Stimulated activated CD8-positive, alpha-beta memory T cell treated with anti-CD3 and anti-CD28 coated beads, Interleukin-4, amount 100 ng/mL, for 4 hours (primary cell): ENCODE results near the gene TTYH2.

Source experiments
- DNase-seq, 2 donors: peaks; one replicate each; pipeline ENCODE4 v3.0.0-alpha.2; 2020; ENCODE audit warnings: low read depth in 2 of 2, low spot score in 1 of 2

TTYH2 gene

GRCh38 chr17:74234486-74234885 lies 21.1 kb downstream of the TTYH2 start:
- DNase-seq, result no peak

GRCh38 chr17:74235040-74235581 lies 21.7 kb downstream of the TTYH2 start:
- no peak for DNase-seq

- no peak for DNase-seq
Observed at GRCh38 chr17:74235911-74236371, 22.6 kb downstream of the TTYH2 start.

GRCh38 chr17:74237321-74237720 lies 23.9 kb downstream of the TTYH2 start:
- DNase-seq, result no peak

GRCh38 chr17:74239172-74239571 lies 25.8 kb downstream of the TTYH2 start:
- no peak for DNase-seq

- DNase-seq, result no peak
Observed at GRCh38 chr17:74240618-74241205, 27.3 kb downstream of the TTYH2 start.

GRCh38 chr17:74241431-74241830 lies 28.1 kb downstream of the TTYH2 start:
- no peak for DNase-seq

GRCh38 chr17:74241847-74242246 lies 28.5 kb downstream of the TTYH2 start:
- DNase-seq, result no peak

GRCh38 chr17:74243013-74243755 lies 29.8 kb downstream of the TTYH2 start:
- no peak for DNase-seq

- no peak for DNase-seq
Observed at GRCh38 chr17:74244128-74244527, 30.8 kb downstream of the TTYH2 start.

GRCh38 chr17:74244548-74244947 lies 31.2 kb downstream of the TTYH2 start:
- DNase-seq, result no peak

- DNase-seq, result no peak
Observed at GRCh38 chr17:74245145-74245831, 31.9 kb downstream of the TTYH2 start.

- no peak for DNase-seq
Observed at GRCh38 chr17:74245871-74246270, 32.5 kb downstream of the TTYH2 start.

GRCh38 chr17:74249590-74250270 lies 36.4 kb downstream of the TTYH2 start:
- no peak for DNase-seq

- no peak for DNase-seq
Observed at GRCh38 chr17:74250324-74250995, 37.1 kb downstream of the TTYH2 start.

GRCh38 chr17:74251051-74251450 lies 37.7 kb downstream of the TTYH2 start:
- DNase-seq, result no peak

- no peak for DNase-seq
Observed at GRCh38 chr17:74251569-74251968, 38.2 kb downstream of the TTYH2 start.

GRCh38 chr17:74252211-74252610 lies 38.8 kb downstream of the TTYH2 start:
- DNase-seq, result no peak

GRCh38 chr17:74253036-74253435 lies 39.7 kb downstream of the TTYH2 start:
- DNase-seq, result no peak

- DNase-seq, result no peak
Observed at GRCh38 chr17:74257311-74257710, 43.9 kb downstream of the TTYH2 start.
